ENCODE measurements around the gene DHCR7. TPM values are rescaled to one million over a fixed set of nuclear protein-coding genes. Genes with fewer than 3 reads are reported as not detected.

The DHCR7 gene
- total RNA-seq, 1 donor from 2014 or later, result 64.2 TPM

DNA sequence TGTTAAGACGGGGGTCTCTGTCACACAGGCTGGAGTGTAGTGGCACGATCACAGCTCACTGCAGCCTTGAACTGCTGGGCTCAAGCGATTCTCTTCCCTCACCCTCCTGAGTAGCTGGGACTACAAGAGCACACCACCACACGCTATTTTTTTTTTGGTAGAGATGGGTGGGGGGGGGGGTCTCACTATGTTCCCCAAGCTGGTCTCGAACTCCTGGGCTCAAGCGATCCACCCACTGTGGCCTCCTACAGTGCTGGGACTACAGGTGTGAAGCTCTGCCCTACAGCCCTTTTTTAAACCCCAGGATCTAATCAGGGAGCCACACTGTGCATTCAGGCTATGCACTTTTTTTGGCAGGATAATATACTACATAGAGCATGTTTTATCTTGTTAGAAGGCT is 1.4 kb upstream of the DHCR7 start:
- Histone ChIP-seq H3K4me1 (peaks cover 47% of the 10 kb centered on the region), H3K36me3 (no peaks in the 10 kb centered on the region), H3K27ac (no peak overlapping the region), H3K4me3 (peak overlapping the region; percentile 93), H3K9me3 (no peaks in the 10 kb centered on the region), H3K27me3 (ENCODE audit: low read depth) (no peaks in the 10 kb centered on the region)
- ATAC-seq (no peak), DNase-seq (no peak)
- intact Hi-C loops (cut with DNase I), result no loop called here
- TF ChIP-seq, protein P1, sequence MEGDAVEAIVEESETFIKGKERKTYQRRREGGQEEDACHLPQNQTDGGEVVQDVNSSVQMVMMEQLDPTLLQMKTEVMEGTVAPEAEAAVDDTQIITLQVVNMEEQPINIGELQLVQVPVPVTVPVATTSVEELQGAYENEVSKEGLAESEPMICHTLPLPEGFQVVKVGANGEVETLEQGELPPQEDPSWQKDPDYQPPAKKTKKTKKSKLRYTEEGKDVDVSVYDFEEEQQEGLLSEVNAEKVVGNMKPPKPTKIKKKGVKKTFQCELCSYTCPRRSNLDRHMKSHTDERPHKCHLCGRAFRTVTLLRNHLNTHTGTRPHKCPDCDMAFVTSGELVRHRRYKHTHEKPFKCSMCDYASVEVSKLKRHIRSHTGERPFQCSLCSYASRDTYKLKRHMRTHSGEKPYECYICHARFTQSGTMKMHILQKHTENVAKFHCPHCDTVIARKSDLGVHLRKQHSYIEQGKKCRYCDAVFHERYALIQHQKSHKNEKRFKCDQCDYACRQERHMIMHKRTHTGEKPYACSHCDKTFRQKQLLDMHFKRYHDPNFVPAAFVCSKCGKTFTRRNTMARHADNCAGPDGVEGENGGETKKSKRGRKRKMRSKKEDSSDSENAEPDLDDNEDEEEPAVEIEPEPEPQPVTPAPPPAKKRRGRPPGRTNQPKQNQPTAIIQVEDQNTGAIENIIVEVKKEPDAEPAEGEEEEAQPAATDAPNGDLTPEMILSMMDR (IDR thresholded peaks at IDR 0.05), result no peak

DNA sequence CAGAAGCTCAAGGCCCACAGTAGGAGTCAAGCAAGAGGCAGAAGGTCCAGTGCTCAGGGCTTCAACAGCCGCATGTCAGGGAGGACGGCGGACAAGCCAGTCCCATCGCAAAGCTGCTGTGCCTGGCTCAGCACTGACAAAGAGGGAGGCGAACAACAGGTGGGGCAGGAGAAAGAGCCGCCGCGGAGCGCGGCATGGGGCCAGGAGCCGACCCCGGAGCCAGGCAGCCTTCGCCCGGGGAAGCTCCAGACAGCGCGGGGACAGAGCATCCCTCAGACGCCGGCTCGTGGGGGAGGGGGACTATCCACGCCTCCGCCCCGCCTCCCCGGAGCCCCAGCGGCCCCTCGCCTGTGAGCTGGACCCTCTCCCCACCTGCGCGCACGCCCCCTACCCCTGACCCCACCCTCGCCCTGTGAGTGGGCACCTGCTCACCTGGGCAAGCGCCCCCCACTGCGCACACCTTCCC is 369 bp downstream of the DHCR7 start:
- intact Hi-C loops (cut with DNase I), result no loop called here
- peak; percentile 36 to 45 for ATAC-seq

DNA sequence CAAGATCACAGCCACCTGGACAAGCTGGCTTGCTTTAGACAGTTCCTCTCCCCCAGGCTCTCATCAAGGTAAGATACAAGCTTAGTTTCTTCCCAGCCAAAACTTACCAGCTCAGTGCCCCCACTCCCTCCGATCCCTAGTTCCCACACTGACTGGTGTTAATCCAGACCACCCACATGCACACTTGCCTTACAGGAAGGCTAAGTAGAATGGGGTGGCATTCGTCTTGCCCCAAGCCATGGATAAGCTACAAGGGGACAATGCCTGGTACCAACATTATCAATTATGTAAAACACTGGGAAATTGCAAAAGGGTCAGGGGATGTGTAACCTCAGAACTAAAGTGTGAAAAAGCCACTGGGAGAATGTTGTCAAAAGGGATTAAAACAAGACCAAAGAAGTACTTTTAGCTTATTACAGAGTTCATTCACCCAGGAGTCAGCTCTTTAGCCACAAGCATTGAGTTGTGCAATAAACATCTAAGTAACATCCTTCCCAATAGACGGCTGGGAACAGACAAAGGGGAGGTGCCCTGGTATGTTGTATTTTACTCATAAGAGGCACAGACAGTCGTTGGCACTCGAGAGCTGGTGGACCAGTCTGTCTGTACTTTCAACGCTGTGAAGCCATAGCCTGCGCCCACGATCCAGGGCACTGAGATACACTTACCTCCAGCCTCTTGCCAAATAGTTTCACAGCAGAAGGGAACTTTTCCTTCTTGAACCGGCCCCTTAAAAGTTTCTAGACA is 1.1 kb downstream of the DHCR7 start:
- peak overlapping the region; percentile 79 for H3K27ac ChIP-seq
- TF ChIP-seq, protein P1 (IDR thresholded peaks at IDR 0.05), result no peak
- intact Hi-C loops (cut with DNase I), result no loop called here
- peak overlapping the region; percentile 93 for H3K4me3 ChIP-seq
- no peaks in the 10 kb centered on the region for H3K9me3 ChIP-seq
- ATAC-seq (peak; percentile 7 to 33), DNase-seq (no peak)
- H3K4me1 ChIP-seq, result peaks cover 31% of the 10 kb centered on the region
- H3K27me3 ChIP-seq (ENCODE audit: low read depth), result no peaks in the 10 kb centered on the region
- H3K36me3 ChIP-seq, result peaks cover 23% of the 10 kb centered on the region

More for the DNA sequence above, 369 bp downstream of the DHCR7 start:
- no peak for DNase-seq
- Histone ChIP-seq H3K4me1 (peaks cover 36% of the 10 kb centered on the region), H3K27ac (peak overlapping the region; percentile 79), H3K4me3 (peak overlapping the region; percentile 93), H3K9me3 (no peaks in the 10 kb centered on the region), H3K27me3 (ENCODE audit: low read depth) (no peaks in the 10 kb centered on the region), H3K36me3 (peaks cover 16% of the 10 kb centered on the region)
- TF ChIP-seq, protein P1 (IDR thresholded peaks at IDR 0.05), result no peak

DNA sequence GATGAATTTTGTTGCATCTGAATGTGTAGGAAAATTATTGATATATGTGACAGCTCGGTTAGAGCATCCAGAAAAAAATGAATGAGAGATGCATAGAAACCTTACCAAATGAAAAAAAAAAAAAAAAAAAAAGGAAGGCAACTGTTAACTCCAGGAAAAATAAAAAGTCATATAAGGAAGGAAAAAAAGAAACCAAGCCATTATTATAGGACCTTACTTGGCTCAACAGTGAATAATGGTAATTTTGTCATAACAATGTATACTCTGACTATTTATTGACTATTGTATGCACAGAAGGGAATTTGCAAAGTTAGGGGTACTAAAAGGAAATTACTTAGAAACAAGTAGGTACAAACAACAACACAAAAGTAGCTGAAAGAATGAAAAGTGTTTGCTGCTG is 2.0 kb downstream of the DHCR7 start:
- Histone ChIP-seq H3K27ac (no peak overlapping the region), H3K27me3 (ENCODE audit: low read depth) (no peaks in the 10 kb centered on the region), H3K9me3 (no peaks in the 10 kb centered on the region), H3K4me3 (no peak overlapping the region), H3K36me3 (peaks cover 32% of the 10 kb centered on the region), H3K4me1 (peaks cover 23% of the 10 kb centered on the region)
- no peak for DNase-seq
- TF ChIP-seq, protein P1 (IDR thresholded peaks at IDR 0.05), result no peak
- no peak for ATAC-seq
- intact Hi-C loops (cut with DNase I), result no loop called here

DNA sequence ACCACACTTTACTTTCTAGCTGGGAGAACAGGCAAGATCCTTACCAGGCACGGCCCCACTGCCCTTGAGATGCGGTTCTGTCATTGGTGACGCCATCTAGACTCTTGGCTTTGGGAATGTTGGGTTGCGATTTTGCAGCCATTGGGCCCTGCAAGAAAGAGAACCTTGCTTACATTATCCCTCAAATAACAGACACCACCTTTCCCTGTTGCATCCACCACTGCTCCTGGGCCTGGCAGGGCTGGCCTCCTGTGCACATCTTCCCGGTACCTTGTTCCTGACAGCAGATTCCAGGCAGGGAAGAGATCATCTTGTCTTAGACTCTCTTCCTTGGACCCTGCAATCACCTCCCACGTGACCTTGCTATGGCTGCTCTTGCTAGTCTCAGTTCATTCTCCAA is 3.4 kb downstream of the DHCR7 start:
- intact Hi-C loops (cut with DNase I), result no loop called here
- ATAC-seq (no peak), DNase-seq (no peak)
- Histone ChIP-seq H3K27ac (no peak overlapping the region), H3K27me3 (ENCODE audit: low read depth) (no peaks in the 10 kb centered on the region), H3K4me1 (peaks cover 21% of the 10 kb centered on the region), H3K36me3 (peaks cover 36% of the 10 kb centered on the region), H3K9me3 (no peaks in the 10 kb centered on the region), H3K4me3 (no peak overlapping the region)
- TF ChIP-seq, protein P1 (IDR thresholded peaks at IDR 0.05), result no peak
